Stomach (tissue), 4 donors: ENCODE data around the gene FGD2.

Experiments used
- CTCF ChIP-seq, 7 experiments: fragments of 450-650 bp in 4 of 7; fragments of 200-600 bp in 3 of 7; sonication (generic) in 3 of 7; IDR thresholded peaks; one replicate each; pipeline ENCODE4 v1.5.1; 2016 to 2019; ENCODE audit warnings: antibody characterized with exemption in 7 of 7, control low read depth in 2 of 7, mild to moderate bottlenecking in 1 of 7
- EP300 ChIP-seq: sonication (generic); formaldehyde crosslinking; IDR thresholded peaks from one replicate; pipeline ENCODE4 v1.6.1; 2017; ENCODE audit warnings: antibody characterized with exemption
- POLR2AphosphoS5 ChIP-seq, 3 donors: sonication (generic); formaldehyde crosslinking; IDR thresholded peaks; one replicate each; pipeline ENCODE4 v1.6.1; 2016; ENCODE audit warnings: antibody characterized with exemption in 3 of 3

GRCh38 chr6:37060195-37060559 lies 54.7 kb downstream of the FGD2 start:
- TF ChIP-seq CTCF (IDR thresholded peaks at IDR 0.05) (no peak), POLR2AphosphoS5 (IDR thresholded peaks at IDR 0.05) (no peak), EP300 (no peak)
